Type B pancreatic cell (in vitro differentiated cells): ENCODE data around the gene ANKS1B. TPM values are rescaled to one million over a fixed set of nuclear protein-coding genes. Genes with fewer than 3 reads are reported as not detected.
"Not testable (repeated sequence)": the region's sequence is repeated elsewhere in the genome, so short reads cannot be mapped to it uniquely, and the experiment has no call there.

ENCODE experiments used
- DNase-seq: peaks from one replicate; pipeline ENCODE4 v3.0.0; 2021; ENCODE audit warnings: mixed read lengths; ENCODE audit not compliant: unreplicated experiment; ENCODE audit errors: extremely low spot score
- H3K27ac Mint-ChIP-seq: 2 replicates; pipeline ENCODE4 v1.8.0; 2021; ENCODE audit warnings: mild to moderate bottlenecking, mixed read lengths
- H3K27me3 Mint-ChIP-seq: 2 replicates; pipeline ENCODE4 v1.8.0; 2021; ENCODE audit warnings: mixed read lengths
- H3K36me3 Mint-ChIP-seq: 2 replicates; pipeline ENCODE4 v1.8.0; 2021; ENCODE audit warnings: mixed read lengths
- H3K4me1 Mint-ChIP-seq: one replicate; pipeline ENCODE4 v1.8.0; 2021; ENCODE audit warnings: mixed read lengths; ENCODE audit not compliant: unreplicated experiment
- H3K4me3 Mint-ChIP-seq: 2 replicates; pipeline ENCODE4 v1.8.0; 2021; ENCODE audit warnings: mild to moderate bottlenecking, mixed read lengths
- H3K9me3 Mint-ChIP-seq: 2 replicates; pipeline ENCODE4 v1.8.0; 2021; ENCODE audit warnings: mixed read lengths
- CTCF ChIP-seq: fragments of 200-600 bp; sonication (generic); conservative IDR thresholded peaks from 2 replicates; pipeline ENCODE4 v1.5.0; 2021; ENCODE audit warnings: antibody characterized with exemption, mild to moderate bottlenecking
- total RNA-seq: library from RNA; stranded (reverse); gene quantifications from 2 replicates; pipeline ENCODE4 v1.2.1, GENCODE V29; 2021; ENCODE audit warnings: low replicate concordance

Gene ANKS1B
- total RNA-seq, 1 donor from 2014 or later: 4.7 TPM

GRCh38 chr12:99736760-99737269 lies 247.9 kb downstream of the ANKS1B start:
- no peak overlapping the region for H3K27ac Mint-ChIP-seq
- no peak for DNase-seq
- H3K4me1 Mint-ChIP-seq: no peaks in the 10 kb centered on the region
- no peak for TF ChIP-seq CTCF
- no peak overlapping the region for H3K4me3 Mint-ChIP-seq
- no peaks in the 10 kb centered on the region for H3K9me3 Mint-ChIP-seq
- peaks cover 3% of the 10 kb centered on the region for H3K27me3 Mint-ChIP-seq
- no peaks in the 10 kb centered on the region for H3K36me3 Mint-ChIP-seq

- no peaks in the 10 kb centered on the region for H3K27me3 Mint-ChIP-seq
- no peak overlapping the region for H3K4me3 Mint-ChIP-seq
- no peaks in the 10 kb centered on the region for H3K9me3 Mint-ChIP-seq
Measured at GRCh38 chr12:99732131-99732530, 252.6 kb downstream of the ANKS1B start.

GRCh38 chr12:99722690-99723486 lies 261.8 kb downstream of the ANKS1B start:
- Mint-ChIP-seq H3K27me3 (no peaks in the 10 kb centered on the region), H3K4me3 (no peak overlapping the region), H3K36me3 (no peaks in the 10 kb centered on the region), H3K9me3 (peaks cover 5% of the 10 kb centered on the region), H3K4me1 (no peaks in the 10 kb centered on the region), H3K27ac (no peak overlapping the region)
- no peak for DNase-seq
- TF ChIP-seq CTCF: no peak

More at GRCh38 chr12:99732131-99732530, 252.6 kb downstream of the ANKS1B start:
- no peak for TF ChIP-seq CTCF
- Mint-ChIP-seq H3K4me1 (no peaks in the 10 kb centered on the region), H3K27ac (no peak overlapping the region), H3K36me3 (no peaks in the 10 kb centered on the region)
- DNase-seq: no peak

GRCh38 chr12:99721715-99722275 lies 262.9 kb downstream of the ANKS1B start:
- no peaks in the 10 kb centered on the region for H3K36me3 Mint-ChIP-seq
- no peak for TF ChIP-seq CTCF
- no peak for DNase-seq
- no peaks in the 10 kb centered on the region for H3K4me1 Mint-ChIP-seq
- H3K27me3 Mint-ChIP-seq: no peaks in the 10 kb centered on the region
- H3K4me3 Mint-ChIP-seq: no peak overlapping the region
- no peak overlapping the region for H3K27ac Mint-ChIP-seq
- peaks cover 5% of the 10 kb centered on the region for H3K9me3 Mint-ChIP-seq

- H3K27ac Mint-ChIP-seq, H3K9me3 Mint-ChIP-seq, H3K36me3 Mint-ChIP-seq, H3K4me3 Mint-ChIP-seq, H3K27me3 Mint-ChIP-seq, DNase-seq, H3K4me1 Mint-ChIP-seq: not testable (repeated sequence)
Measured at GRCh38 chr12:99720083-99720465, 264.7 kb downstream of the ANKS1B start.

- DNase-seq, H3K36me3 Mint-ChIP-seq, H3K4me1 Mint-ChIP-seq, H3K27me3 Mint-ChIP-seq, H3K27ac Mint-ChIP-seq, H3K9me3 Mint-ChIP-seq, H3K4me3 Mint-ChIP-seq: not testable (repeated sequence)
Measured at GRCh38 chr12:99719411-99720082, 265.2 kb downstream of the ANKS1B start.

- H3K27ac Mint-ChIP-seq: not testable (repeated sequence)
Measured at GRCh38 chr12:99715841-99716510, 268.8 kb downstream of the ANKS1B start.

GRCh38 chr12:99714921-99715320 lies 269.8 kb downstream of the ANKS1B start:
- H3K4me3 Mint-ChIP-seq, DNase-seq, H3K4me1 Mint-ChIP-seq, H3K36me3 Mint-ChIP-seq, H3K27me3 Mint-ChIP-seq, H3K9me3 Mint-ChIP-seq, H3K27ac Mint-ChIP-seq: not testable (repeated sequence)

More at GRCh38 chr12:99715841-99716510, 268.8 kb downstream of the ANKS1B start:
- H3K27me3 Mint-ChIP-seq, H3K9me3 Mint-ChIP-seq, DNase-seq, H3K36me3 Mint-ChIP-seq, H3K4me1 Mint-ChIP-seq, H3K4me3 Mint-ChIP-seq: not testable (repeated sequence)
